Stimulated activated naive CD8-positive, alpha-beta T cell treated with anti-CD3 and anti-CD28 coated beads, Interleukin-15, amount 100 ng/mL, for 72 hours (primary cell): ENCODE measurements around the gene GPRIN3.
"Not testable (repeated sequence)": the region's sequence is repeated elsewhere in the genome, so short reads cannot be mapped to it uniquely, and the experiment has no call there.

ENCODE experiments used
- ATAC-seq: fragments of 150-1000 bp; cut with Tn5 transposase; 2 replicates; pipeline ENCODE4 v1.10.0; 2021; ENCODE audit warnings: mild to moderate bottlenecking, moderate library complexity
- DNase-seq, 2 donors: peaks; one replicate each; pipeline ENCODE4 v3.0.0; 2021 to 2022
- H3K27ac Mint-ChIP-seq, 2 donors: one replicate each; pipeline ENCODE4 v1.8.0; 2022; ENCODE audit warnings: mild to moderate bottlenecking in 2 of 2, mixed read lengths in 2 of 2, moderate library complexity in 2 of 2
- H3K27me3 Mint-ChIP-seq: one replicate; pipeline ENCODE4 v1.8.0; 2022; ENCODE audit warnings: mixed read lengths
- H3K4me1 Mint-ChIP-seq: one replicate; pipeline ENCODE4 v1.8.0; 2022; ENCODE audit warnings: mild to moderate bottlenecking, mixed read lengths
- H3K4me3 Mint-ChIP-seq, 2 donors: one replicate each; pipeline ENCODE4 v1.8.0; 2022; ENCODE audit warnings: mild to moderate bottlenecking in 2 of 2, mixed read lengths in 2 of 2, moderate library complexity in 1 of 2
- H3K9me3 Mint-ChIP-seq, 2 donors: one replicate each; pipeline ENCODE4 v1.8.0; 2022; ENCODE audit warnings: mixed read lengths in 2 of 2

Gene GPRIN3

GRCh38 chr4:89266128-89266527, 41.5 kb downstream of the GPRIN3 start:
- Mint-ChIP-seq H3K27ac (no peak overlapping the region), H3K4me3 (no peak overlapping the region), H3K4me1 (peaks cover 58% of the 10 kb centered on the region), H3K9me3 (peaks cover 0 to 5% of the 10 kb centered on the region in 2 donors), H3K27me3 (no peaks in the 10 kb centered on the region)
- ATAC-seq, result no peak
- DNase-seq, result no peak

DNA sequence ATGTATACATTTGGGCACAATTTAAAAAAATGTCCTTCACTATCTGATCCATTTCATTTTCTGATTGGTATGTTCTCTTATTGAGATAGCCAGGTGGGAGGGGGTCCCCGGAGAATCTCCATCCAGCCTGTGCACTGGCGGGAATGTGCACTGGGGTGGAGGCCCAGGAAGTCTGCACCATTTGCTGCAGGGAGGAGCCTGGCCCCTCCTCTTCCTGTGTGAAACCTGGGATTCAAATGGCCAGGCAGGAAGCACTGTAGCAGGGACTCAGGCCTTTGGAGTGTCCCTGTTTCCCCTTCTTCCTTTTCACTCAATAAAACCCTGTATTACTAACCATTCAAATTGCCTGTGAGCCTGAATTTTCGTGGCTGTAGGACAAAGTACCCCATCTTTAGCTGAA, 44.3 kb downstream of the GPRIN3 start:
- Mint-ChIP-seq H3K9me3 (peaks cover 0 to 5% of the 10 kb centered on the region in 2 donors), H3K27ac (no peak overlapping the region), H3K4me1 (peaks cover 58% of the 10 kb centered on the region), H3K4me3 (no peak overlapping the region), H3K27me3 (no peaks in the 10 kb centered on the region)
- ATAC-seq (no peak), DNase-seq (no peak)

DNA sequence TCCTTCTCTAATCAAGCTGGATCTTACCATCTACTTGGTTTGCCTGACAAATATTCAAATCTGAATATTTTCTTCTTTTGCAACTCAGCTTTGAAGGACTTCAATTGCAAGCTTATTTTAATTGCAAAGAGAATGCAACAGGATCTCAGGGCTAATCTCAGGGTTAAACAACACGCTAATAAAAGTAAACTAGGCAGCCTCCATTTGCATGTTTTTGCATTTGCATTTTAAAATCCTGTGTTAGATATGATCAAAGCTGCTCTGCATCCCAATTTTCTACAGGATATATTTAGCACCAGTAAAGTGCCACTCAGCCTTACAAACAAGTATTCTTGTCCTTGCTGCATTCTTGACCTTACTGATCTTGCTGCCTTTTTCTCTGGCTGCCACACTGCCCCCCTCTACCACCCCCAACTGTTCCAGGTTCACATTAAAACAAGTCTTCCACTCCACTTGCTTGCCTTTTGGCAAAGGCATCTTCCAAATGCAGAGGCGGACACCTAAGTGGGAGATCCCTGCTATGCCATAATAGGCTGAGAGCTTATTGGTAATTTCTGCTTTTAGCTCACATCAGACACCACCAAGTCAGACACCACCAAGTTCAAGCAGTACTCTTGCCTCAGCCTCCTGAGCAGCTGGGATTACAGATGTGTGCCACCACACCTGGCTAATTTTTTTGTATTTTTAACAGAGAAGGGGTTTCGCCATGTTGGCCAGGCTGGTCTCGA, 48.1 kb downstream of the GPRIN3 start:
- no peaks in the 10 kb centered on the region for H3K27me3 Mint-ChIP-seq
- H3K27ac Mint-ChIP-seq, result no peak overlapping the region
- ATAC-seq (no peak), DNase-seq (no peak)
- H3K4me1 Mint-ChIP-seq, result peaks cover 84% of the 10 kb centered on the region
- peaks cover 5 to 8% of the 10 kb centered on the region in 2 donors for H3K9me3 Mint-ChIP-seq
- no peak overlapping the region for H3K4me3 Mint-ChIP-seq

DNA sequence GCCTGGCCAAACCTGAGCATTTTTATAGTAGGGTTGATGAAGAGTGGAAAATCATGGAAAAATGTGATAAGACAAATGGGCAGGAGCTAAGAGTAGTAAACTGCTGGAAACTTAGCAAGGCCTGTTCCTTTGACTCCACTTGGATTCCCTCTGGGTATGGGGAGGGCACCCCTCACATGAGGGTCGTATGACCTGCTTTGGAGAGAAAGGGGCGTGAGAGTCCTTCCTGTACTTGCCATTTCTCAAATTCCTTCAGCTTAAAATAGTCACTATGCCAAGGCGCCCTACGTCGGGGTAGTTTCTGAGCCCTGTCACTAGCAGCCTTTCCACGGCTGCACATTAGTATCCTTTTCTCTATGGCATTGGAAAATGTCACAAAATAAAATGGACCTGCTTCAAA, 49.1 kb downstream of the GPRIN3 start:
- ATAC-seq, result no peak
- Mint-ChIP-seq H3K27me3 (no peaks in the 10 kb centered on the region), H3K9me3 (peaks cover 5 to 7% of the 10 kb centered on the region in 2 donors), H3K4me3 (no peak overlapping the region), H3K4me1 (peaks cover 85% of the 10 kb centered on the region), H3K27ac (peak overlapping the region in 1 of 2 donors; percentile 71)
- DNase-seq, result no peak

DNA sequence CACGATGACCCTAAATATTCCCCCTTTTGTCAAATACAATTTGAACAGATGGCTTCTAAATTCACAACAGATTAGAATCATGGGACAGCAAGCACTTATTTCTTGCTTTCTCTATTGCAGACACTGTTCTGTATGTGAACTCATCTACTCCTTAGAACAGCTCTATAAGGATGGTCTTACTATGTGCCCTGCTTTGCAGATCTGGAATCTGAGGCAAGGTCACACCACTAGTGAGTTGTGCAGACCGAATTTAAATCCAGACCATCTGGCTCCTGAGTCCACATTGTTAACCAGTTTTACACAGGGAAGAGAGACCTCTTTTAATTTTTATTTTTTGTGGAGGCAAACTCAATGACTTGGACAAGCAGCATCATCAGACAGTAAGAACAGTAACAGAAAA, 50.2 kb downstream of the GPRIN3 start:
- peaks cover 5 to 7% of the 10 kb centered on the region in 2 donors for H3K9me3 Mint-ChIP-seq
- no peak for DNase-seq

DNA sequence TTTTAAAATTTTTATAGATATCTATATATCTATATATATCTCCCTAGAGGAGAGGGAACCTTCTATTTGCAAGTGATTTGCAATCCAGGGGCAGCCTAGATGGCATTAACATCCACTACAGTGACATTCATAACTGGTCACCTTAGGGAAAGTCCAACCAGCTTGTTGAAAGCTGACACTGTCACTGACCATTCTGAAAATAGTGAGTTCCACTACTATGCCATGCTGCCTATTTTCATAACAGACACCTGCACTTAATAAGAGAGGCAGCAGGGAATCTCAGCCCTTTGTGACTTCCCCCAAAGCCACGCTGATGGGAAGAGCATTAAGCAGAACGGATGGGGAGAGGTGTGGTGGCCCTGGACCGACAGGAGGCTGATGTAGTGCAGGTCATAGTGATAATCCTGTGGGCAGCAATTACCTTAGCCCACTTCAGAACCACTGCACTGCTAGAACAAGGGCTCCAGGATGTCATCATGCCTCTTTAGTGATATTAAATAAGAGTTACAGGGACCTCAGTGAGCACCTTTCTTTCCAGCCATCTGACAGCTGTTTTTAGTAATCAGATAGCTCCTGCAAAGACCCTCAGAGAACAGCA, 51.3 kb downstream of the GPRIN3 start:
- DNase-seq (no peak), ATAC-seq (no peak)
- Mint-ChIP-seq H3K27me3 (no peaks in the 10 kb centered on the region), H3K4me3 (no peak overlapping the region), H3K4me1 (peaks cover 81% of the 10 kb centered on the region), H3K27ac (peak overlapping the region in 1 of 2 donors; percentile 15), H3K9me3 (peaks cover 5 to 7% of the 10 kb centered on the region in 2 donors)

More for the DNA sequence above, 50.2 kb downstream of the GPRIN3 start:
- Mint-ChIP-seq H3K27ac (no peak overlapping the region), H3K27me3 (no peaks in the 10 kb centered on the region), H3K4me1 (peaks cover 81% of the 10 kb centered on the region), H3K4me3 (no peak overlapping the region)
- no peak for ATAC-seq

- H3K27ac Mint-ChIP-seq, result peak overlapping the region in 1 of 2 donors; percentile 46
- DNase-seq, result peak; percentile 22 to 34
- no peak overlapping the region for H3K4me3 Mint-ChIP-seq
- peaks cover 68% of the 10 kb centered on the region for H3K4me1 Mint-ChIP-seq
- no peaks in the 10 kb centered on the region for H3K27me3 Mint-ChIP-seq
- ATAC-seq, result peak; percentile 65
- peaks cover 5 to 7% of the 10 kb centered on the region in 2 donors for H3K9me3 Mint-ChIP-seq
These were observed 52.8 kb downstream of the GPRIN3 start for GRCh38 chr4:89254847-89255246.

DNA sequence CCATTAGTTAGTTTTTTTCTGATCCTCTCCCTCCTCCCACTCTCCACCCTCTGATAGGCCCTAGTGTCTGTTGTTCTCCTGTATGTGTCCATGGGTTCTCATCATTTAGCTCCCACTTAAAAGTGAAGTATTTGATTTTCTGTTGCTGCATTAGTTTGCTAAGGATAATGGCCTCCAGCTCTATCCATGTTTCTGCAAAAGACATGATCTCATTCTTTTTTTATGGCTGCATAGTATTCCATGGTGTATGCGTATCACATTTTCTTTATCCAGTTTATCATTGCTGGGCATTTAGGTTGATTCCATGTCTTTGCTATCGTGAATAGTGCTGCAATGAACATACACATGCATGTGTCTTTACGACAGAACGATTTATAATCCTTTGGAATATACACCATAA, 53.3 kb downstream of the GPRIN3 start:
- DNase-seq, ATAC-seq, H3K9me3 Mint-ChIP-seq, H3K4me3 Mint-ChIP-seq, H3K27me3 Mint-ChIP-seq, H3K27ac Mint-ChIP-seq: not testable (repeated sequence)
- H3K4me1 Mint-ChIP-seq, result peaks cover 68% of the 10 kb centered on the region

- Mint-ChIP-seq H3K27ac (no peak overlapping the region), H3K27me3 (no peaks in the 10 kb centered on the region), H3K4me1 (peaks cover 68% of the 10 kb centered on the region), H3K9me3 (peaks cover 5 to 7% of the 10 kb centered on the region in 2 donors), H3K4me3 (no peak overlapping the region)
- ATAC-seq (no peak), DNase-seq (no peak)
These were observed 53.7 kb downstream of the GPRIN3 start for GRCh38 chr4:89253935-89254334.

- DNase-seq (no peak), ATAC-seq (no peak)
- H3K27ac Mint-ChIP-seq, result no peak overlapping the region
- no peaks in the 10 kb centered on the region for H3K27me3 Mint-ChIP-seq
- H3K4me1 Mint-ChIP-seq, result peaks cover 64% of the 10 kb centered on the region
- H3K9me3 Mint-ChIP-seq, result peaks cover 5 to 7% of the 10 kb centered on the region in 2 donors
- no peak overlapping the region for H3K4me3 Mint-ChIP-seq
These were observed 54.3 kb downstream of the GPRIN3 start for GRCh38 chr4:89253311-89253710.

DNA sequence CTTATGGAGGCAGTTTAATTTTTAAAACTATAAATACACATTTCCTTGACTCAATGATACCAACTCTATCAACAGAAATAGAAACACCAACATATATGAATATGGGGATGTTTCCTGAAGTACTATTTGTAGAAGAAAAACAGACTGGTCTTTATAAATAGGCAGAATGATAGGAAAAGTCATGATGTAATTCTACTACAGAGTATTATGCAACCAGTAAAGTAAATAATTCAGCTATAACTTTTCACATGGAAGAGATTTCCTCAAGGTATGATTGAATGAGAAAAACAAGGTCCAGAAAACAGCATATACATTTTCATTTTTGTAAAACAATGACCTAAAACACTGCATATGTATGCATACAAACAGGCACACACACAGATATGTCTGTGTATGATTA, 56.2 kb downstream of the GPRIN3 start:
- H3K4me3 Mint-ChIP-seq, result no peak overlapping the region
- no peak overlapping the region for H3K27ac Mint-ChIP-seq
- no peak for ATAC-seq

DNA sequence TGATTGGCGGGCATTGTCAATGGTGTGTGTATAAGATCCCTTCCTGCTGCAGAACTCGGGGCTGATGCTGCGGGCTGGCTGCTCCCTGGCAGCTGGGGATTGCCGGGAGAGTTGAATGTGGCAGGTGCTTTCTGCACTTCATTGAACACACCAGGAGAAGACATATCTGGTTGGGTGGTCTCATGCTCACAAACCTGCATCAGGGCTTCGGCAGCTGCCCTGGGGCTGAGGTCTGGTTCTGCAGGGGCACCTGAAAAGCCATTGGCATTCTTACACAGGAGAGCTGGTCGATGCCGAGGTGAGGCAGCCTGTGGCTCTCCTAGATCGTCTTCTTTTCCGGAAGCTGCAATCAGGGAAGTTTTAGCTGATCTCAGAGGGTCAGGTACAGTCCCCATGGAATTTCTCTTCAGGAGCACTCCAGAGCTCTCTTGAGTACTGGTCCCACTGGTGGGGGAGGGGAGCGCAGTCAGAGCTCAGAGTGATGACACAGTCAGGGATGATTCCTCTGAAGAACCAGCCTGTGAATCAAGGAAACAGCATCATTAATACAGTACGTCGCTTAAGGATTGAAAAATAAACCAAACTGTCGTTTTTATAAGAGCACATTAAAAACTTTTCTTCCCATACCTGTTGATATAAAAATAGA, 57.8 kb downstream of the GPRIN3 start:
- no peak for ATAC-seq
- DNase-seq, result no peak
- Mint-ChIP-seq H3K4me1 (peaks cover 37% of the 10 kb centered on the region), H3K27me3 (no peaks in the 10 kb centered on the region), H3K9me3 (peaks cover 4 to 6% of the 10 kb centered on the region in 2 donors), H3K4me3 (no peak overlapping the region), H3K27ac (peak overlapping the region in 1 of 2 donors; percentile 54)

More for the DNA sequence above, 56.2 kb downstream of the GPRIN3 start:
- peaks cover 5 to 7% of the 10 kb centered on the region in 2 donors for H3K9me3 Mint-ChIP-seq
- H3K27me3 Mint-ChIP-seq, result no peaks in the 10 kb centered on the region
- no peak for DNase-seq
- peaks cover 44% of the 10 kb centered on the region for H3K4me1 Mint-ChIP-seq

DNA sequence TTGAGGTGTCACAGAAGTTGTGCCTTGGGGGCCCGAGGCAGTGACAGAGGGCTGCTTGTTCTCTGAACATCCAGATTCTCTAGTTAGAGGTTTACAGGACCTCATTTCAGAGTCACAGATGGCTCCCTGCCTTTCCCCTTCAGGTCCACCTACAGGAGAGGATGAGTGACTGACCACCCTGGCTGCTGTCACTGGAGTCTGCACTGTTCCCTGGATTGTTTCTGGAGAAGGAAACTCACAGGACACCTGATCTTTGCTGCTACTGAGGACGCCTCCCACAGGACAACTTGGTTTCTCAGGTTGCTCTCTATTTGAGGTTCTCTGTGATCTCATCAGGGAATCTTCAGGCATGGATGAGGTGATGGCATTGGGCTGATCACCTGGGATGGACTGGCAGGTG, 58.3 kb downstream of the GPRIN3 start:
- Mint-ChIP-seq H3K9me3 (peaks cover 0 to 1% of the 10 kb centered on the region in 2 donors), H3K4me1 (peaks cover 35% of the 10 kb centered on the region)

GRCh38 chr4:89248879-89249281, 58.7 kb downstream of the GPRIN3 start:
- no peaks in the 10 kb centered on the region for H3K9me3 Mint-ChIP-seq
- H3K27ac Mint-ChIP-seq, result no peak overlapping the region
- ATAC-seq (no peak), DNase-seq (no peak)
- no peaks in the 10 kb centered on the region for H3K27me3 Mint-ChIP-seq
- peaks cover 35% of the 10 kb centered on the region for H3K4me1 Mint-ChIP-seq
- H3K4me3 Mint-ChIP-seq, result no peak overlapping the region

More for the DNA sequence above, 58.3 kb downstream of the GPRIN3 start:
- H3K4me3 Mint-ChIP-seq, result no peak overlapping the region
- peak overlapping the region in 1 of 2 donors; percentile 54 for H3K27ac Mint-ChIP-seq
- no peaks in the 10 kb centered on the region for H3K27me3 Mint-ChIP-seq
- DNase-seq, result no peak
- ATAC-seq, result no peak

DNA sequence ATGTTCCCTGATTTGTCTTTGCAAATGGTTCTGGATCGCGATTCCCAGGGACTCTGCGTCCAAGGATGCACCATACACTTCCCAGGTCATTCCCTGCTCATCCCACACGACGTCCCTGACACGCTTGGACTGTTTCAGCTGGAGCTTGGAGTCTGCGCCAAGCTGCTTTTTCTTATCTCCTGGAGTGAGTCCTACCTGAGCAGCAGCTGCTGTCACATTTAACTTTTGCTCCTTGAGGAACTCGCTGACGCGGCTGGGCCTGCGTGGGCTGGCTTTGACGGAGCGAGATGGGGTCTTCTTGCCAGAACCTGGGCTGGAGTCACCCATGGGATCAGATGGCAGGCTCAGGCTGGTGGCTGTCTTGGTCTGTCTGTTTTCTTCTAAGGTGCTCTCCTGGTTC, 59.6 kb downstream of the GPRIN3 start:
- Mint-ChIP-seq H3K27ac (no peak overlapping the region), H3K4me1 (peaks cover 35% of the 10 kb centered on the region), H3K27me3 (no peaks in the 10 kb centered on the region), H3K4me3 (no peak overlapping the region), H3K9me3 (no peaks in the 10 kb centered on the region)
- DNase-seq (no peak), ATAC-seq (no peak)

- Mint-ChIP-seq H3K4me1 (peaks cover 34% of the 10 kb centered on the region), H3K27ac (no peak overlapping the region), H3K4me3 (no peak overlapping the region), H3K27me3 (no peaks in the 10 kb centered on the region), H3K9me3 (no peaks in the 10 kb centered on the region)
- DNase-seq, result no peak
- no peak for ATAC-seq
These were observed 62.1 kb downstream of the GPRIN3 start for GRCh38 chr4:89245459-89245858.
